SKM-1 treated with dmso at 0.1 percent for 144 hours (cell line): ENCODE data around the gene ENTPD7.
"Not testable (repeated sequence)": the region's sequence is repeated elsewhere in the genome, so short reads cannot be mapped to it uniquely, and the experiment has no call there.

Source experiments
- DNase-seq: peaks from one replicate; lab custom pipeline; 2025; ENCODE audit not compliant: unreplicated experiment; lab: John Stamatoyannopoulos, UW

ENTPD7 gene

GRCh38 chr10:99682032-99682431 is 22.7 kb downstream of the ENTPD7 start:
- no peak for DNase-seq

DNA sequence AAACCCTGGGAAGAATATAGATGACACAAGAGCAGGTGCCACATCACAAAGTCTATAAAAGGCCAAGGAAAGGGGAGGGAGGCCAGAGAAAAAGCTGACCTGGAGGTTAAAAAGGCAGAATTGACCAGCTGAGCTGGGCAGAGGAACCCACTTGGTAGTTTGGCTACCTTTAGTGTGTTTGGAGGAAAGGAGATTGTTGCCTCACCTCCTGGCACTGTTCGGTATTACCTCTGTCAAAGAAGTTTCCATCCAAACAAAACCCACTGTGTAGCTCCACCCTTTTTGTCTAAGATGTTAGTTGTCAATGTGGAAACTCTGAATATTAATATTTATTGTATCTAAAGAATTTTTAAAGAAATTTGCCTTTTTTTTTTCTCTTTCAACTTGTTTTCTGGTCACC is 23.4 kb downstream of the ENTPD7 start:
- DNase-seq, result no peak

- peak; percentile 95 for DNase-seq
These were observed 26.3 kb downstream of the ENTPD7 start for GRCh38 chr10:99685597-99685967.

GRCh38 chr10:99689461-99689860 is 30.2 kb downstream of the ENTPD7 start:
- no peak for DNase-seq

DNA sequence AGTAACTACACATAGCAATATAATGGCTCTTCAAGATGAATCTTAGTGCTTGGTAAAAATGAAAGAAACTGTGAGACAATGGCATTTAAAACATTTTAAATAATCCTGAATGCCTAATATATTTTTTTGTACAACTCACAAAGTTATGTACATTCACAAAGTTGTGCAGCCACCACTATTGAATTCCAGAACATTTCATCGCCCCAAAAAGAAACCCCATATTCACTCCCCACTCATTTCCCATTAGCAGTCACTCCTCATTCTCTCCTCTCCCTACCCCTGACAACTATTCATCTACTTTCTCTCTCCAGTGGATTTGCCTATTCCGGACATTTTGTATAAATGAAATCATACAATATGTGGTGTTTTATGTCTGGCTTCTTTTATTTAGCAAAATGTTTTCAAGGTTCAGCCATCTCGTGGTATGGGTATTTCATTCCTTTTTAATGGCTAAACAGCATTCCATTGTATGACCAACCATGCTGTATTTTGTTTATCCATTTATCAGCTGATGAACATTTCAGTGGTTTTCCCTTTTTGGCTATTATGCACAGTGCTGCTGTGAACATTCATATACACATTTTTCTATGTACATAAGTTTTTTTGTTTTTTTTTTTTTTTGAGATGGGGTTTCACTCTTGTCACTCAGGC is 34.7 kb downstream of the ENTPD7 start:
- DNase-seq, result no peak

GRCh38 chr10:99695761-99696160 is 36.5 kb downstream of the ENTPD7 start:
- DNase-seq, result no peak

GRCh38 chr10:99698504-99699080 is 39.3 kb downstream of the ENTPD7 start:
- no peak for DNase-seq

GRCh38 chr10:99700649-99701048 is 41.3 kb downstream of the ENTPD7 start:
- no peak for DNase-seq

GRCh38 chr10:99708428-99709012 is 49.2 kb downstream of the ENTPD7 start:
- no peak for DNase-seq

DNA sequence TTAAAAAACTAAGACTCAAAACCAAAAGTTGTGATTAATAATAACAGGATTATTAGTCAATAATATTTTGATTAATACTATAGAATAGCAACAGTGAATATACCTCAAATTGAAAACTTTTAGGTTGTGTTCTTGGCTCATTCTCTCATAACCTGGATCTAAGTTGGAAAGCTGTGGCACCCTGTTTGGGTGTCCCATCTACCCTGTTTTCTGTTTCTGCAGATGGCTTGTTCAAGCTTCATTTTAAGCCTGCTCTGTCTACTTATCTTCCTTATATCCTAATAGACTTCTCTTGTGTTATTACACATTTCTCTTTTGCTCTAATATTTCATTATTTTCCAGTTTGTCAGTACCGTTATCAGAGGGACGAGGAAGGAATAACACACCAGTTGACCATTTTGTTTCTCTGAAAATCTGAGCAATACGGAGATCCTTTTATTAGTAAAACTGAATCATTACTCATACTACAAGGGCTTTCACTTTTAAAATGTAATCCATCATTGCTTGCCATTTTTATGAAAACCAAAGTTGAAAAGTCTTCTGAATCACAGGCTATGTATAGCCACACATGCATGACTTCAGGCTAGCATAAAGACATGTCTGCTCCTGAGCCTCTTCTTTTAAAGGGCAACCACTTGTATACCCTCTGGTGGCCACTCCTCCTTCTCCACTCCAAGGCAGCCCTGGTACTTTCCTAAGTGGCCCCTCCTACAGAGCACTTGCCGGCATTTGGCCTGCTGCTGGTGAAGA is 50.3 kb downstream of the ENTPD7 start:
- DNase-seq, result no peak

- DNase-seq, result peak; percentile 56
These were observed 51.9 kb downstream of the ENTPD7 start for GRCh38 chr10:99711129-99711719.

GRCh38 chr10:99714446-99714845 is 55.1 kb downstream of the ENTPD7 start:
- no peak for DNase-seq

- DNase-seq, result no peak
These were observed 61.1 kb downstream of the ENTPD7 start for GRCh38 chr10:99720387-99720786.

DNA sequence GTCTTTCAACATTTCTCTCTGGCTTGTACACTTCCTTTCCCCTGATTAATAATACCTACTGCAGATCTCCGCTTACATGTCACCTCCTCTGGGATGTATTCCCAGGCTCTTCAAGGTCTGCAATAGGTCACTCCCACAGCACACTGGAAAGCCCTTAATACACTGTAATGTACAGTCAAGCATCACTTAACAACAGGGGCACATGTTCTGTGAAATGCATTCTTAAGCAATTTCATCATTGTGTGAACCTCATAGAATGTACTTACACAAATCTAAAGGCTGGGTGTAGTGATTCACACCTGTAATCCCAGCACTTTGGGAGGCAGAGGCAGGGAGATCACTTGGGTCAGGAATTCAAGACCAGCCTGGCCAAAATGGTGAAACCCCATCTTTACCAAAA is 70.7 kb downstream of the ENTPD7 start:
- no peak for DNase-seq

DNA sequence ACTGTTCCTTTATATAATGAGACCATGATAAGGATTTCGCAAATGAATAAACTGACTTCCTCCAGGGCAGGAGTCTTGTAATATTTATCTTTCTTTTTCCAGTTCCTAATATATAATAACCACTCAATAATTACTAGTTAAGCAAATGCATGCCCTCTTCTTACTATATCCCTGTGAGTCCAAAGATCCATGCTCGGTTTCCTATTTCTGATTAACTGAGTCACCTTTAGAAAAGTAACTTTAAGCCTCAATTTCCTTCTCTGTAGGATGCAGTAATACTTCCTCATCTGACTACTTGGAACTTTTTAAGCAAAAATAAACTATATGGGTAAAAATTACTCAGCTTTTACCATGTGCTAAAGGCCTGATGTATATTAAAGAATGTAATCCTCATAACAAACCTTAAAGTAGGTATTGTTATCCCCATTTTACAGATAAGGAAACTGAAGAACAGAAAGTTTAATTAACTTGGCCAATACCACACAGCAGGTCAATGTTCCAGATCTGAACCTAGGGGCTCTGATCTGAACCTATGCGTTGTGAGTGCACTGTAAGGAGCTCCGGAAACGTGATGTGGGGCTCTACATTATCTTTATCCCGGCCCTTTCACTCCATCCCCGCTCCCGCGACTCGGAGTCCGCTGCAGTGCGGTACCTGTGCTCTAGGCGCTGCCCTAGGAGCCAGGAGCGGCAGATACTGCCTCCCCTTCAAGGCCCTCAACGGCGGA is 72.2 kb downstream of the ENTPD7 start:
- DNase-seq, result no peak

- peak; percentile 97 for DNase-seq
These were observed 72.9 kb downstream of the ENTPD7 start, which contains the start of the genes COX15 and CUTC for GRCh38 chr10:99732033-99732842. Gene COX15 (minus strand): TSS chr10:99732127. CDS start chr10:99732049, 78 bp downstream. Gene CUTC (plus strand): TSS chr10:99732234. CDS start chr10:99732349, 115 bp downstream.

DNA sequence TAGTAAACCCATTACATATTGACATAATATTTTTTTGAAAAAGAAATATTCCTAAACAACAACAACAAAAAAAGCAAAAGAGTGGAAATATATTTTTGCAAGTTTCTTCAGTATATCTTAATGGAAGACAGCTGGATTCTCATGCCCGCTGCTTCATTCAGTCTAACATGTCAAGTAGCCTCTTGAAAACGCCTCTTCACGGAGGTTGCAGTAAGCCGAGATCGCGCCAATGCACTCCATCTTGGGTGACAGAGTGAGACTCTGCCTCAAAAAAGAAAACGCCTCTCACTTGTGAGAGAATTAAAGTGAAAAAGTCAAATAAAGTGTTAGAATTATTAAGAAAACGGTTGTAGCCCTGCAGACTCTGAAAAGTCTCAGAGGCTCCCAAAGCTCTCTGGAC is 74.1 kb downstream of the ENTPD7 start:
- DNase-seq, result no peak

GRCh38 chr10:99734111-99734510 is 74.8 kb downstream of the ENTPD7 start:
- DNase-seq, result not testable (repeated sequence)

DNA sequence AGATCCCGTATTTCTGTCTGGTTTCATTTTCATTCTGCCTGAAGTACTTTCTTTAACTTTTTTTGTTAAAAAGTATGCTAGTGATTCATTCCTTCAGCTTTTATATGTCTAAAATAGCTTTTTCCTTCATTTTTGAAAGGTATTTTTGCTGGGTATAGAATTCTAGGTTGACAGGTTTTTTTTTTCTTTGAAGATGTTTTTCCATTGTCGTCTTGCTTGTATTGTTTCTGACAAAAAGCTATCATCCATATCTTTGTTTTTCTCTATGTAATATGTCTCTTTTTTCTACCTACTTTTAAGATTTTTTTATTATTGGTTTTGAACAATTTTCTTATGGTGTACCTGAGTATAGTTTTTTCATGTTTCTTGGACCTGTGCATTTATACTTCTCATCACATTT is 81.0 kb downstream of the ENTPD7 start:
- no peak for DNase-seq
